Measurements from ENCODE around the gene SLC12A8. TPM values are rescaled to one million over a fixed set of nuclear protein-coding genes. Genes with fewer than 3 reads are reported as not detected.
A peak's percentile ranks its signal among the peaks of the same experiment; 100 is the strongest.

SLC12A8 gene
- total and polyA plus RNA-seq, 2 experiments from 2014 or later, result 6.9 to 15.9 TPM

- Histone ChIP-seq H3K4me1 (ENCODE audit: insufficient read depth) (peaks cover 54% of the 10 kb centered on the region), H4K20me1 (replicated peaks; ENCODE audit: insufficient read depth) (peaks cover 4% of the 10 kb centered on the region; the same call in 1 of the 2 replicates), H2AFZ (no peak overlapping the region), H3K9me2 (ENCODE audit: insufficient read depth) (no peaks in the 10 kb centered on the region), H3K27me3 (ENCODE audit: insufficient read depth) (peaks cover 26% of the 10 kb centered on the region), H3K36me3 (ENCODE audit: insufficient read depth) (no peaks in the 10 kb centered on the region; the same call in 1 of the 2 replicates), H3K4me2 (peak overlapping the region; percentile 74), H3K27ac (ENCODE audit: low read depth) (peak overlapping the region; percentile 46), H3F3A (replicated peaks; ENCODE audit: low read depth) (peaks cover 20% of the 10 kb centered on the region), H3K4me3 (peak overlapping the region; percentile 38), H3K79me2 (replicated peaks; ENCODE audit: insufficient read depth) (peaks cover 14% of the 10 kb centered on the region; the same call in 1 of the 2 replicates)
- H3K4me1 Mint-ChIP-seq, result peaks cover 51% of the 10 kb centered on the region
- TF ChIP-seq JUNB (IDR thresholded peaks at IDR 0.05; ENCODE audit: unreplicated experiment) (no peak), CREB1 (CRISPR knock-in tag; IDR thresholded peaks at IDR 0.05; ENCODE audit: low read depth) (no peak)
- DNase-seq (ENCODE audit: low spot score), result peak; percentile 68
- H3K4me3 Mint-ChIP-seq, result peak overlapping the region; percentile 53
- no peaks in the 10 kb centered on the region for H3K9me3 Mint-ChIP-seq
- ATAC-seq, result peak; percentile 16
- peaks cover 23% of the 10 kb centered on the region for H3K27me3 Mint-ChIP-seq (ENCODE audit: insufficient read depth, low read depth, poor library complexity)
- H3K27ac Mint-ChIP-seq, result no peak overlapping the region
- H3K36me3 Mint-ChIP-seq (ENCODE audit: low read depth), result no peaks in the 10 kb centered on the region; the same call in 2 of the 3 replicates
Measured at GRCh38 chr3:125051715-125052581, 160.6 kb downstream of the SLC12A8 start.

GRCh38 chr3:125051205-125051604 lies 161.3 kb downstream of the SLC12A8 start:
- H3K4me1 ChIP-seq (ENCODE audit: insufficient read depth), result peaks cover 46% of the 10 kb centered on the region
- no peak overlapping the region; the same call in 1 of the 2 replicates for H3K4me3 ChIP-seq
- H3K9me3 Mint-ChIP-seq, result no peaks in the 10 kb centered on the region
- peaks cover 20% of the 10 kb centered on the region for H3F3A ChIP-seq (replicated peaks; ENCODE audit: low read depth)
- H3K36me3 Mint-ChIP-seq (ENCODE audit: low read depth), result no peaks in the 10 kb centered on the region; the same call in 2 of the 3 replicates
- peaks cover 18% of the 10 kb centered on the region for H3K27me3 ChIP-seq (ENCODE audit: insufficient read depth)
- peaks cover 47% of the 10 kb centered on the region for H3K4me1 Mint-ChIP-seq
- H4K20me1 ChIP-seq (replicated peaks; ENCODE audit: insufficient read depth), result peaks cover 4% of the 10 kb centered on the region; the same call in 1 of the 2 replicates
- peaks cover 16% of the 10 kb centered on the region for H3K27me3 Mint-ChIP-seq (ENCODE audit: insufficient read depth, low read depth, poor library complexity)
- peaks cover 14% of the 10 kb centered on the region; the same call in 1 of the 2 replicates for H3K79me2 ChIP-seq (replicated peaks; ENCODE audit: insufficient read depth)
- H3K27ac Mint-ChIP-seq, result no peak overlapping the region
- H3K9me2 ChIP-seq (ENCODE audit: insufficient read depth), result no peaks in the 10 kb centered on the region
- no peak overlapping the region for H2AFZ ChIP-seq
- DNase-seq (ENCODE audit: low spot score) (no peak), ATAC-seq (no peak)
- peak overlapping the region; percentile 74 for H3K4me2 ChIP-seq
- peak overlapping the region; percentile 53; the same call in 1 of the 3 replicates for H3K4me3 Mint-ChIP-seq
- H3K36me3 ChIP-seq (ENCODE audit: insufficient read depth), result no peaks in the 10 kb centered on the region
- 0 out of 2 replicates have a peak overlapping the region, but pooled peaks have one; percentile 23 for H3K27ac ChIP-seq (ENCODE audit: low read depth)
- TF ChIP-seq ZNF331 (CRISPR knock-in tag; IDR thresholded peaks at IDR 0.05; ENCODE audit: low read depth), result no peak
- no peak for TF ChIP-seq ZNF462 (CRISPR knock-in tag; IDR thresholded peaks at IDR 0.05)
- TF ChIP-seq CREB1 (CRISPR knock-in tag; IDR thresholded peaks at IDR 0.05; ENCODE audit: low read depth), result no peak
- TF ChIP-seq, protein P1, sequence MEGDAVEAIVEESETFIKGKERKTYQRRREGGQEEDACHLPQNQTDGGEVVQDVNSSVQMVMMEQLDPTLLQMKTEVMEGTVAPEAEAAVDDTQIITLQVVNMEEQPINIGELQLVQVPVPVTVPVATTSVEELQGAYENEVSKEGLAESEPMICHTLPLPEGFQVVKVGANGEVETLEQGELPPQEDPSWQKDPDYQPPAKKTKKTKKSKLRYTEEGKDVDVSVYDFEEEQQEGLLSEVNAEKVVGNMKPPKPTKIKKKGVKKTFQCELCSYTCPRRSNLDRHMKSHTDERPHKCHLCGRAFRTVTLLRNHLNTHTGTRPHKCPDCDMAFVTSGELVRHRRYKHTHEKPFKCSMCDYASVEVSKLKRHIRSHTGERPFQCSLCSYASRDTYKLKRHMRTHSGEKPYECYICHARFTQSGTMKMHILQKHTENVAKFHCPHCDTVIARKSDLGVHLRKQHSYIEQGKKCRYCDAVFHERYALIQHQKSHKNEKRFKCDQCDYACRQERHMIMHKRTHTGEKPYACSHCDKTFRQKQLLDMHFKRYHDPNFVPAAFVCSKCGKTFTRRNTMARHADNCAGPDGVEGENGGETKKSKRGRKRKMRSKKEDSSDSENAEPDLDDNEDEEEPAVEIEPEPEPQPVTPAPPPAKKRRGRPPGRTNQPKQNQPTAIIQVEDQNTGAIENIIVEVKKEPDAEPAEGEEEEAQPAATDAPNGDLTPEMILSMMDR (conservative IDR thresholded peaks at IDR 0.05; ENCODE audit: low read depth in 2 of 2), result no peak
- TF ChIP-seq ZNF114 (CRISPR knock-in tag; IDR thresholded peaks at IDR 0.05), result no peak
- no peak for TF ChIP-seq EZH2phosphoT487 (IDR thresholded peaks at IDR 0.05; ENCODE audit: unreplicated experiment)
- no peak for TF ChIP-seq POLR2AphosphoS5 (IDR thresholded peaks at IDR 0.05; ENCODE audit: low read depth)
- TF ChIP-seq STAT1 (IDR thresholded peaks at IDR 0.05; ENCODE audit: unreplicated experiment), result no peak
- TF ChIP-seq EZH2 (IDR thresholded peaks at IDR 0.05; ENCODE audit: low read depth, unreplicated experiment), result no peak
- TF ChIP-seq JUNB (IDR thresholded peaks at IDR 0.05; ENCODE audit: unreplicated experiment), result no peak
